IPS-11a (cell line): ENCODE data around the gene CYB5R3.

ENCODE experiments used
- H3K4me3 ChIP-seq: one replicate; pipeline ENCODE4 v1.5.1; 2013; ENCODE audit warnings: low read depth, low read length, control low read depth

The CYB5R3 gene

DNA sequence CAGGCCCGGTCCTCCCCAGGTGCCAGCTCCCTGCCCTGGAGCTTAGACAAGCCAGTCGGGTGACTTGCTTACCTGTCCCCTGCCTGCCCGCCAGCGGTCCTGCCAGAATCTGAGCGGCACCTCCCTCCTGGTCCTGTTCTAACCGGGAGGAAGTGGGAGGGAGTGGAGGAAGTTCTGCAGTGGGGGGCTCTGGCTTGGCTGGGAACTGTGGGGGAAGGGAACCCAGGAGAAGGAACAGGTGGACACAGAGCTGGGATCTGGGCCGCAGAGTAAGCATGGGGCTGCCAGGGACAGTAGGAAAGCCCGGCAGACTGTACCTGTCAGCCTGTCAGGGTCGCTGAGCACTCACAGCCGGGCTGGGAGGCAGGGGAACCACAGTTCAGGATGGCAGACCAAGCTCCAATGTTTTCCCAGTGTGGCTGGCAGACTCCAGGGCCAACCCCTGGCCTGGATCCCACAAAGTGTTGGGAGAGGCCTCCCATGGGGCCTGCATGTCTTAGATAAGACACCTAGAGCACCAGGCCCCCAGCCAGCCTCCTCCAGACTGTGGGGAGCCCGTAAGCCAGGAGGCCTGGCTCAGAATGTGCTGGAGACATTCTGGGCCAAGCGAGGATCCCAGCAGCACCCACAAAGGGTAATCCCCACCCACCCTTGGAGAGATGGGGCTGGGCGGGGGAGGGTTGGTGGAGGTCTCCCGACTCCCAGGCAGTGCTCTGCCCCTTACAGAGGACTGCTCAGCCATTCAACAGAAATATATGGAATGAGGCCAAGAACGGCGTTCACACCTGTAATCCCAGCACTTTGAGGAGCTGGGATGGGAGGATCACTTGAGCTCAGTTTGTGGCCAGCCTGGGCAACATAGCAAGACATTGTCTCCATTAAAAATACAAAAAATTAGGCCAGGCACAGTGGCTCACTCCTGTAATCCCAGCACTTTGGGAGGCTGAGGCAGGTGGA is 2.3 kb downstream of the CYB5R3 start:
- no peak overlapping the region for H3K4me3 ChIP-seq

- no peak overlapping the region for H3K4me3 ChIP-seq
Measured at GRCh38 chr22:42645938-42646568, 3.1 kb downstream of the CYB5R3 start.

GRCh38 chr22:42645341-42645937 is 3.8 kb downstream of the CYB5R3 start:
- no peak overlapping the region for H3K4me3 ChIP-seq

GRCh38 chr22:42644422-42645340 is 4.5 kb downstream of the CYB5R3 start:
- no peak overlapping the region for H3K4me3 ChIP-seq

DNA sequence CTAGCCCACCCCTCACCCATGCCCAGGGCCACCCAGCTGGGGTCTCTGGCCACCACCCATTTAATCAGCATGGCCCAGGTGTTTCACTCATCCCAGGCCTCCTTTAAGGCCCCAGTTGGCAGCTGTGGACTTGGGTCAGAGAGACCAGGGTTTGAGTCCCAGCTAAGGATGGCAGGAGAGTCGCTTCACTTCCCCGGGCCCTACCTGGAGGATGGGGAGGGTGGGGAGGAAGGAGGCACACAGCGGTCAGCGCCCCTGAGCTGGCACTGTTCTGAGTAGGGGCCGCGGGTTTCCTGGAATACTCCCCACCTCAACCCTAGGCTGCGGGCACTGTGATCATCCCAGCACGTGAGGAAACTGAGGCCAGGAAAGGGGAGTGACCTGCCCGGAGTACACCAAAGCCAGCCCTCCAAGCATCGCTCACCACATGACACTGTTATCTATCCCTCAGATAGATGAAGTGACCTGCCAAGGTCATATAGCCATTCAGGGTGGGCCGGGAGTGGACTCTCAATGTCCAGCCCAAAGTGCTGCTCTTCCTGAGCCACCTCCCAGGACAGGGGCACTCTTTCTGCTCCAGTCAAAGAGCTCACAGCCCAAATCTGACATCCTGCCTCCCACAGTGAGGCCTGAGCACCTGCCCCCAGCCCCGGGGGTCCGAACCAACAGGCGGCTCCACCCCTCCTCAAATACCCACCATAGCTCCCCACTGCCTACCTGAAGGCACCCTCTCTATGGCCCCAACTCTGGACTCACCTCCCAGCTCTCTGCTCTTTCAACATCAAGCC is 5.4 kb downstream of the CYB5R3 start:
- no peak overlapping the region for H3K4me3 ChIP-seq

- no peak overlapping the region for H3K4me3 ChIP-seq
Measured at GRCh38 chr22:42642806-42643633, 6.2 kb downstream of the CYB5R3 start.

GRCh38 chr22:42641801-42642413 is 7.3 kb downstream of the CYB5R3 start:
- H3K4me3 ChIP-seq = no peak overlapping the region

- no peak overlapping the region for H3K4me3 ChIP-seq
Measured at GRCh38 chr22:42639541-42640241, 9.5 kb downstream of the CYB5R3 start.

- no peak overlapping the region for H3K4me3 ChIP-seq
Measured at GRCh38 chr22:42637555-42637954, 11.6 kb downstream of the CYB5R3 start.

DNA sequence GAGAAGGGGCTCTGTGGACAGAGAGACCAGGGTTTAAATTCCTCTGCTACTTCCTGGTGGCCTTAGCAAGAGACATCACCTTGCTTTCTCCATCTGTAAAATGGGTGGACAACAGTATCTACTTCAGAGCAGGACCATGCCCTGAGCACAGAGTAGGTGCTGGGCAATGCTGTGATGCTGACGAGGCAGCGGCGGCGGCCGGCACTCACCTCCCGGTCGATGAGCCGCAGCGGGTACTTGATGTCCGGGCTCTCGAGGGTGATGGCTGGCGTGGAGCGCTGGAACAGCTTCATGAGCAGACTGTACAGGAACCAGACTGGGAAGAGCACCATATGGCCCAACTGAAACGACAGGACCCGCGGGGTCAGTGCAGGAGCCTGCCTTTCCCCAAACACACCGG is 12.7 kb downstream of the CYB5R3 start:
- no peak overlapping the region for H3K4me3 ChIP-seq

DNA sequence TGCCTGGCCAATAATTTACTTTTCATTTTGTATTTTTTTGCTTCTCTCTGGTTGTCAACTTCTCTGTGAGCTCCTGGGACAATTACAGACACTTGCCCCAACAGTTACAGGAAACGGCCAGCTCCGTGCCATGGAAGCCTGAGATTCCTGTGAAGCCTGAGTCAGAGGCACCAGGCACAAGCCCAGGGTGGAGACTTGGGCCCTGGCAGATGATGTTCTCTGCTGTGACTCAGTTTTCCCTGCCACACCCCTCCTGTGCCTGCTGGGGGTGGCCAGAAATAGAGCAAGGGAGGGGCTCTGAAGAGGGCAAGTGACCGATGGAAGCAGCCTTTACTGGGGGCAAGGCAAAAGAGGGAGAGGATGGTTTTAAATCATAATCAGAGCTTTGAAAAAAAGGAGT is 13.7 kb downstream of the CYB5R3 start:
- H3K4me3 ChIP-seq = no peak overlapping the region

DNA sequence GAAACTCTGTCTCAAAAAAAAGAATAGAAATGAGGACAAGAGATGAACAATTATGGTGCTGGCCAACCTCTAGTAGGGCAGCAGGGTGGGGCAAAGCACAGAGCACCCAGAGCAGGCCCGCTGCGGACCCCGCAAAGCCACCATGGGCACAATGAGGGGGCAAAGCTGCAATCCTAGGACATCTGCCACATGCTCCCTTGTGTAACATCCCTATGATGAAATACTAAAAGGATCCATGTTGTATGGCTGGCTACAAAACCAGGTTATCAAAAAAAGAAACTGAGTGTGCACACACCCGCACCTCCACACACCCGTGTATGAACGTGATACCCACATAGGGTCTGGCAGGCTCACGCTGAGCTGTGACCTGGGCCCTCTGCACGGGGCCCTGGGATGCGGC is 16.2 kb downstream of the CYB5R3 start:
- no peak overlapping the region for H3K4me3 ChIP-seq

DNA sequence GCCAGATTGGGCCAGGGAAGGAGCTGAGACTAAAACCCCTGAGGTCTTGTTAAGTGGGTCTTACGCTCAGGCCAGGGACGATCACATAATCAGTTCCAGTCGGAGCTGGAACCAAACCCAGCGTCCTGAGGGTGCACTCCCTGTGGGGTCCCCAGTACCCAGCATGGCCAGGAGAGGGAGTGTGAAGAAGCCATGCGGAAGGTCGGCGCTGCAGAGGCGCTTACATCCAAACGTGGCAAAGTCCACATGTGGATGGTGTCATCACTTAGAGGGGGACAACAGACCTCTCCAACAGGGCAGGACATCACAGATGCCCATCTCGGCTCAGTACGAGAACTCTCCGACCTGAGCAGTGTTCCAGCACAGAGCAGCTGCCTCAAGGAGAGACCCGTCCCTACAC is 17.1 kb downstream of the CYB5R3 start:
- no peak overlapping the region for H3K4me3 ChIP-seq

DNA sequence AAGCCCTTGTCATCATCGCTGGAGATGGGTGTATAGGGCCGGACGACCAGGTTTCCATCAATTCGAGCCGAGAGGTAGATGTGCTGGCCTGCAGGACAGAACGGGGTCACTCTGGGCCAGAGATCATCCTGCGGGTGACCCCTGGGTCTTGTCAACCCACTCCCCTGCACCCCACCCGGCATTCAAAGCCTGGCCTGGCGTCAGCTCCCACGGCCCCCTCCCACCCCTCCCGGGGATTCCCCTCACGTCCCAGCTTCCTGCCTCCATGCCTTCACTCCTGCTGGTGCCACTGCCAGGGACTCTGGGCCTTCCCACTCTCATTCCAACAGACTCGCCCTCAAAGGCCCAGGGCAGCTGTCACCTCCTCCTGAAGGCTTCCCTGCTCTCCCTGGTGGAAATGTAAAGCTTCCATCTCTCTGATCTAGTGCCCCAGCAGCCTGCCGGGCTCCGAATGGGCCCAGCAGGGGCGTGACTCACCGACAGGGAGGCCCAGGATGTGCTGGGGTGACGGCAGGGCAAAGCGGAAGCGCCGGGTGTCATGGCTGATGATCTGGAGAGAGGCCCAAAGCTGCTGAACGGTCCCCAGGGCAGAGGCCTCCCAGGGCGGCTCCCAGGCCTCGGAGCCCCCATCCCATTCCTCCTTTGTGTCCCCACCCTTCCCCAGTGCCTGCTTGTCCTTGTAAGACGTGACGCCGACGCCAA is 18.1 kb downstream of the CYB5R3 start:
- no peak overlapping the region for H3K4me3 ChIP-seq

DNA sequence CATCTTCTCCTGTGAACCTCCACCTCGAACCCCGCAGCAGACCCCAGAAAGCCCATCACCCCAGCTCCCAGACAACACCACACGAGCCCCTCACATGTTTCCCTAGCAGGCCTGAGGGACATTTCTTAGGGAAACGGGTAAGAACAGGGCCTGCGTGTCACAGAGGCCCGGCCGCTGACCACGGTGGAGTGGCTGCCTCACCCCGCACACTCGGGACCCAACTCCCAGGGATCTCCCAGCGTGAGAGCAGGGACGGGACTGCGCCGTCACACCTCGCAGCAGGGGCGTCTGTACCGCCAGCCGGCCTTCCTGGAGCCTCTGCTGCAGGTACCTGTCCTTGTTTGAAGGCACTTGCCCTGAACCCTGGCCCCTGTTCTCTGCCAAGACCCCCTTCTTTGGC is 19.0 kb downstream of the CYB5R3 start:
- H3K4me3 ChIP-seq = no peak overlapping the region

DNA sequence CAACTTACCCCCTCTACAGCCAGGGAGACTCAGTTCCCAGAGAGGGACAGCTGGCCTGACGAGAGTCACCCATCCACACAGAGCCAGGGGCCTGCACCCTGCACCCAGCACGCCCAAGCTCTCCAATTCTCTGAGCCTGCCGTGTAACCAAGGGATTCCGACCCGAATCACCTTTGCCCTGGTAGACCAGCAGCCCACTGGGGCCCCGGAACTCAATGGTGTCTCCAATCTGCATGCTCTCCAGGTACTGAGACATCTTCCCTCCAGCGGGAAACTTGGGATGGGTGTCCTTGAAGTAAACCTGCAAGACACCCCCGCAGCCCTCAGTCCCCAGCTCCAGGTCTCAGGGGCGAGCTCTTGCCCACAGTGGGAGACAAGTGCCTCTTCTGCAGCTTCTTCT is 21.2 kb downstream of the CYB5R3 start:
- H3K4me3 ChIP-seq = no peak overlapping the region

GRCh38 chr22:42626951-42627625 is 22.1 kb downstream of the CYB5R3 start:
- H3K4me3 ChIP-seq = no peak overlapping the region
